HG03378 (cell line): ENCODE results near the gene GFRA1.

Experiments used
- ATAC-seq: cut with Tn5 transposase; IDR thresholded peaks from one replicate; pipeline ENCODE4 v1.9.1; 2021; ENCODE audit warnings: mild to moderate bottlenecking, moderate library complexity; ENCODE audit not compliant: unreplicated experiment

Gene GFRA1

DNA sequence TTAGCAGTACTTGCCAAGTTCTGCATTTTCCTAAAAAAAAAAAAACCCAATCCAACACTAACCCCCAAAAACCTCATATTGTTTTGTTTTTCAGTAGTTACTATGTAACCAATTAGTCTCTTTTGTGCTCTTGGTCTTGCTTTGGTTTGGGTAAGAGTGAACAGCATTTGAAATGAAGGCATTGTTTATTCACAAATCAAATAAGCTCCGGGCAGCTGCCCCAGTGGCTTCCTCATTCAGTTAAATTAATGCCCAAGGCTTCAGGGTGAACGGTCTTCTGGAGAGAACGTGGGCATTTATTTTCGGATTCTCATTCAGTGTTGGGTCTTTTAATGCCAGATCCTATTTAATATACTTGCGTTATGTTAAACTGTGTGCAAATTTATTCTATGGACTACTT, 108.7 kb downstream of the GFRA1 start:
- no peak for ATAC-seq

DNA sequence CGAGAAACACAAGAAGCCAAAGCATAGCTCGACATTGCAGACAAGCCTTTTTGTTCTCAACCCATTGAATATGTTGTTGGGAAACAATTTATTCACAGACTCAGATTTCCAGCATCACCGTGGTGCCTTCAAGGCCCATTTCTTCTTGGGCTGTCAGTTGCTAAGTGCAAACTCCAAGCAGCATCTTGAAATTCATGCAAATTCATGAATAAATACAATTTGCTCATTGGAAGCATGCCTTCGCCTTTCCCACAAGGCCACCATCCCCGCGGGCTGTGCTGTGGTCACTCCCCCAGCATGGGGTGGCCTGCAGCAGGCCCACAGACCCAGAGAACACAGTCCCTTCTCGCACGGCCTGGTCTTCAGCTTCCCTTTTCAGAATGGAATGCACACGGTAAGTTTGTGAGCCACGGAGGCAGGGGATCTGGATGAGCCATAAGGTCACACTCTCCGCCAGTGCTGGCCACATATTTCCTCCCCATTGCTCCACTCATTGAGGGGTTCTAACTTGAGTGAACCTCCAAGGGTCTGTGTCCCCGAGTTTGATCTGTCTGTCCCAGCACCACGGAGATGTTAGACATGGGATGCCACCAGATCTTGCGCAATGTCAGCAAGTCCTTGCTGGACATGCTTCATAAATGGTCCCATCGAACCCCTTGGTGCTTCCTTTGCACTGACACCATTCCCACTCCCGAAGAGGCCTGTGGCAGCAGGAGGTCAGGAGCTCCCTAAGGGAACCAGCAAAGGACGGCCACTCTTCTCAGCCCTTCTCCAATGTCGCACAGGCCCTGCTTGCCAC, 109.5 kb downstream of the GFRA1 start:
- ATAC-seq, result no peak

DNA sequence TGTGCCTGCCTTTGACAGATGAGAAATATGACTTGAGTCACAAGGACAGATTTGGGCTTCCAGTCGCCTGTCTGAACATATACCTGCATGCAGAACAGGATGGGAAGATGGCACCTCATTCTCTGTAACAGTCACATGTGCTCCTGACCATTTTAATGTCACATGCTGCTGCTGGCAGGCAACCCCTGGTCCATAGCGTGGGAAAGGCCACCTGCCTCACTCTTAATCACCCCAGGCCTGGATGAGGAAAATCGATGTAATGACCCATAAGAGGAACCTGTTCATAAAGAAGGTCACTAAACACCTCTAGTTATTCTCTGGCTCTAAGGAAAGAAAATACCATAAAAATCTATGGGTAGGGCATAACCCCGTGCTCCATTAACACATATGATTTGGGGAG, 110.2 kb downstream of the GFRA1 start:
- ATAC-seq, result no peak

DNA sequence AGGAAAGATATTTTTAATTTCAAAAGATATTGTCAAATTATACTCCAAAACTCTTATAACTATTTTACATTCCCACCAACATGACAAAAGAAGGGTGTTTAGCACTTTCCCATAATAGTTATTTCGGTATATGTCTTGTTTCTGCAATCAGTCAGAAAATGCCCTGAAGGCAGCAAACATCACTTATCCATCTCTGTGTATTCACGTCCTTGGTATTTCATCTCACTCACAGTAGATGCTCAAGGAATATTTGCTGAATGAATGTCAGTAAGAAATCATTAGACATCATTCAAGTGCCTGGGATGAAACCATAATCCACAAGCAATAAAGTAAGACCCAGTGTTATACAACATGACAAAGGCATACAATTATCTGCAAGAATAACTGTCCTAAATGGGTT, 112.7 kb downstream of the GFRA1 start:
- ATAC-seq, result no peak

DNA sequence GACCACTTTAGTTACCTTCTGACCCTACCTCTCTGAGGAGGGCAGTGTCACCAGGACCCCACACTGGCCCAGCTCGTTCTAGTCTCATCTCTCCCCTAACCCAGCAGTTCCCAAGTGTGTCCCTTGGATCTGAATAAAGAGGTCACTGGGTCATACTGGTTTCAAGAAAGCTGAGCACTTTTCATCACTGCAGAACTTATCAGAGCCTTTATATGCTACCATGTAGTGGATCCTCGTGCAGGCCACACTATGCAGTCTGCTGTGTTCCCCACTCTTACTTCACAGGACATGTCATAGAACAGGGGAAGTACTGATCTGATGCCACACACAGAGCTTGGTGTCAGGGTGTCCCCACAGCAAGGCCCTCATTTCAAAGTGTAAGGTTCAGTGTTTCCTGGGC, 113.8 kb downstream of the GFRA1 start:
- ATAC-seq, result no peak

DNA sequence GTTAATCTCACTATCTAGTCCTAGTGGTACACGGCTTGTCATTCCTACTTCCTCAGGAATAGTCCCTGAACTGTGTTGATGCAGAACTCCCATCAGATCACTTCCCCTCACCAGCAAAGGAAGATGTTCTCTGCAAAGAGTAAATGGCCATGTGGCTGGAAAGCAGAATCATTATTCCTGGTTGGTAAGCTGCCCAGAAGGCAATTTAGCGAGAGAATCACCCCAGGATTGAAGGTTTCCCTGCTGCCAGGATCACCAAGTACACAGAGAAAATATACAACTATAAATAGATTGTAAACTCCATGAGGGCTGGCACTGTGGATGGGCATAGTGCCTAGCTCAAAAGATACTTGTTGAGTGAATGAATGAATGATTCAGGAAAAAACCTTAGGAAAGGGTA, 115.0 kb downstream of the GFRA1 start:
- ATAC-seq, result no peak

DNA sequence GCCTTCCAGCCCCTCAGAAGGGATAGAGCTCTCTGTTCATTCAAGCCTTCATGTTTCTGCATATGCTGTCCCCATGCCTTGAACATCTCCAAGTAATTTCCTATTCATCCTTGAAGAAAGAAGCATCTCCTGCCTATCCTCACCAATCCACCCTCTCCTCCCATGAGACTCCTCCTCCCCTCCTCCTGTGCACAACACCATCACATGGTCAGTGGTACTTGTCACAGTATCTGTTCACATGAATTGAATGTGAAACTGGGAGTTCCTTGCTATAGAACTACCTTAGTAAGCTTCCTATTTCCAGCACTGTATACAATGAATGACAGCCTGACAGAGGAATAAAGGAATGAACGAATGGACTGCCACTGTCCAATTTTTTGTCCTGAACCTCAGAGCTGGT, 115.5 kb downstream of the GFRA1 start:
- ATAC-seq, result no peak

DNA sequence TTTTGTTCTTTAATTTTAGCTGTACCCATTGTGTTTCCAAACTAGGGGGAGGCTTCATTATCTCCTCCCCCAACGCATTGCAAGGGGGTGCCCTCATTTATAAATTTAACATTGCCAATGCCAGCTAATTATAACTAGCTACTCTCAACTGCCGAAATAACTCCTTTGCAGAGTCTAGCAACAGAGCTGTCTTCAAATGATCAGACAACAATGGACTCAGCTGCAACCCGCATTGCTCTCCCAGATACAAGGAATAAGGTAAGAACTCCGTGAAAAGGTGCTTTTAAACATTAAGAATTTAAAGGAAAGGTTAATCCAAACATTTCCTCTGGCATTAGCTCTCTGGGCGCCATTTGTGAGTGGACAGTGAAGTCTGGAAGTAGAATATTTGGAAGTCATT, 116.2 kb downstream of the GFRA1 start:
- ATAC-seq, result no peak

DNA sequence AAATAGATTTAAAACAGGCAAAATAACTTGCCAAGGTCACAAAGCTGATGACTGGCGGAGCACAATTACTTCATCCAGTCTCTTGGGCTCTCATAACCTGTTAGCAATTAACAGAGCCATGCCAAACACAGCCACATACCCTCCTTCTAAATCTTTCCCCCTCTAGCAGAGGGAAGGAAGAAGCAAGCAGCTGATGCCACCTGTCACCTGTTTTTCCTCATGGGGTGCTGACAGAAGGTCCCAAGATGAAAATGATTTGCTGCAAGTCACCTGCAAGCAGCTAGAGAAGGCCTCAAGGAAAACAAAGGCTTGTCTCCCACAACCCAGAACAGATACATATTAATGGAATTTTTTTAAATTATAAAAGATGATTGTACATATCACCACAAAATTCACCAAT, 117.8 kb downstream of the GFRA1 start:
- no peak for ATAC-seq

DNA sequence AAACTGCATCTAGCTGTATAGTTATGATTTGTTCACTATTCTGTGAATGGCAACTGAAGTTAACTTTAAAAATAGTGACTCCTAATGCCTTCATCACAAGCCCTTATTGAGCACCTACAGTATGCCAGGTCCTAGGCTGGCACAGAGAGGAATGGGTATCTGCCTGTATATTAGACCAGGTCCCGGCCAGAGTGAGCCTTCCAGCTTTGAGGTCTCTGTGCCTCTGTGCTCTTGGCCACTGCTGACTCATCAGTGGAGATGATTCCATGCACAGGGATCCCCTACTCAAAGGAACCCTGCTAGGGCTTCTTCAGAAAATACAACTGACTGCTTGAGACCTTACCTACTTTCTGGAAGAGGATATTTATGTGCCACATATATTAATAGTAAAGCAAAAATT, 118.4 kb downstream of the GFRA1 start:
- ATAC-seq, result no peak

DNA sequence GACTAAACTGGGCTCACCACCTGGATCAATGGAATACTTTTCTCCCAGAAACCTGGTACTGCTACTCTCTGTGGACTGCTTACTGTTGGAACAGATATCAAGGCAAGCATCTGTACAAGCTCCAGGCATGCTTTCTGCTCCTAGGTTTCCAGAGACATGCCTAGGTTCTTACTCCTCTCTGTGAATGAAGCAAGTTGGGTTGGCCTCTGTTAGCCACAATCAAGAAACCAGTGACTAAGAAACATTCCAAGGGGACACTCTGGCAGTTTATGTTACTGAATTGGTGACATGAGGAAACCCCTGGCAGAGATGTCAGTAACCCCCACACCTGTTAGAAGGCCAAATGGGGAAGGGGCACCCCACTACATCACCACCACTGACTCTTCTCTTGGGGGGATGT, 121.9 kb downstream of the GFRA1 start:
- no peak for ATAC-seq

DNA sequence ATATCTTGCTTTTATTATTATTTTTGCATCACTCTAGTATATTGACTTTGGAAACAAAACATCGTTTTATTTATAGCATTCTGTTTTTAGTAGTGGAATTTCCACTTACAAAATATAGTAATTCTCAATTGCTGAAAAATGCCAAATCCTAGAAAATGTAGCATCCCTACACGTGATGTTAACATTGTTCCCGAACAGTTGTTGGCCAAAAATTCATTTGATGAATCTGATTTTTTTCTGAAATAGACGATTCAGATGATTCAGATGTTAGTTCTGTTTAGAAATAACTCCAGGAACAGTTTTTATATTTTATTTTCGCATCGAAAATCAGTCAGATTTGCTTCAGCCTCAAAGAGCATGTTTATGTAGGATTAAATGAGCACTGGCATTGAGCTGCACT, 122.4 kb downstream of the GFRA1 start:
- ATAC-seq, result no peak

DNA sequence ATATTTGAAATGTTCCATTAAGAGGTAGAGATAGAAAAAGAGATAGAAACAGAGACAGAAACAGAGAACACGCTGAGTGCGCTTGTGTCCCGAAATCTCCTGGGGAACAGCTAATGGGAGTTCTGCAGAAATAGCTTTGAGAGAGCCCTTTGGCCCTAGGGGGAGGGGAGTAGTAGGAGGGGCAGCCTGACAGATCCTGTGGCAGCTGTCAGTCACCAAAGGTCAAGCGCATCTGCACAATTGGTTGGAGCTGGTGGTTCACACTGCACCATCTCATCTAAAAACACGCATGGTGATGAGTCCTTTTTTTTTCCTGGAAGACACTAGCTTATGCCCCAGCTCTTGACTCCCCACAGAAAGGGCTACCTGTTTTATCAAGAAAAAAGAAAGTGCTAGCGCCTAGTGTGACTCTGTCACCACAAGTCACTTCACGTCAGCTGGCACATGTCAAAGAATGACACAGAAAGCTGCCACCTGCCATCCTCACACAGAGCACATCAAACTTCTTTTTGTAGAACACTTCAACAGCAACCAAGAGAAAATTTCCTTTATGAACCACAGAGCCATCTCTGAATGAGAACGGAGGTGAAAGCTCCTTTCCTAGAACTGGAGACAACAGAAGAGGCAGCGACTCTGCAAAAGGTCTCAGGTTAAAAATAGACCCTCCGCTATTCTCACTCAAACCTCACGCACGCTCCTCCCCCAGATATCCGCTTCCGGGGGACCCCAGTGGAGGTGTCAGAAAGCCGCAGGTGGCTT, 125.7 kb downstream of the GFRA1 start:
- ATAC-seq, result no peak

DNA sequence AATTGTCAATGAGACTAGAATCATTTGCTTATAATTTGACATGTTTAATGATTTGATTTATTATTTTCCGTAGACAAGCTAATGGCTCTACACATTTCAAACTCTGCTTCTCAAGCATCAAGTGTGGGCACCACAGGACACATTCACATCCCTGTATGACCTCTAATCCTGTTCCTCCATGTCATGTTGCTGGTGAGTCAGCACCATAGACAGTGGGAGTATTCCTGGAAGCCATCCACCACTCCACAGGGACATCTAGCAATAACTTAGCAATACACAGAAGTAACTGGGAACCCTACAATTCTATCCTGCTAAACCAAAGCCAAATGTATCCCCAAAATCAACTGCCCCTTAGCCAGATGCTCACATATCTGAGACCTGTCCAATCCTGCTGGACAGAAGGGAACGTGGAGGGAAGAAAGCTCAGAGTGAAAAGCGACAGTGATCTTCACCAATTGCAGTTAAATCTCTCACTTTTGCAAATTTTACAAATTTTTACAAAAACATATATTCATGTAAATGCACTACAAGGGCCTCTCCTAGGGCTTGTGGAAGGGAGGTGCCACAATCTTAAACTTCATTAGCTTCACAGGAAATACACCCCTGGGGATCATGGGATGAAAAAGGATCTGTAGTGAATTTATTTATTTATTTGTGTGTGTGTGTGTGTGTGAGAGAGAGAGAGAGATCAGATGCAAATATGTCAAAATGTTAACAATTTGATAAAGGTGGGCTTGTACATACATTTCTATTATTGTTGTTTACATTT, 126.5 kb downstream of the GFRA1 start:
- ATAC-seq, result no peak

DNA sequence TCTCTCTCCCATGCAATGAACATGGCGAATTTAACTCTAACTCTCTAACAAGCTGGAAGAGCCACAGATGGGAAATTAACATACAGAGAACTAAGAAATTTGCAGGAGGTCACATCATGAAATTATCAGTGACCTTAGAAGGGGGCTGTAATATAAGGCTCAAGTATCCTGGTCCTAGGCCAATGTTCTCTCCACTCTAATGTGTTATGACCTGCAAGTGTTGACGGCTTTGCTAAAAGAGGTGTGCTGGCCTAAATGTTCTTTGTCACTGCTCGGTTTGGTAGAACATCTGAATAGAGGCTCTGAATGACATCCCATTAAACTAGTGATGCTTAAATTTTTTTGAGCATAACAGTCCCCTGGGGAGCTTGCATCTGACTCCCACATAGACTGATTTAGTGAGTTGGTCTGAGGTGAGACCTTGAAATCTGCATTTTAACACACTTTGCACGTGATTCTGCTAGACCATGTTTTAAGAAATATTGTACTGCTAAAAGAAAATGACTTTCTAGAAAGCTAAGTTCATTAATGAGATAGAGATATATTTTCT, 129.3 kb downstream of the GFRA1 start:
- ATAC-seq, result no peak

DNA sequence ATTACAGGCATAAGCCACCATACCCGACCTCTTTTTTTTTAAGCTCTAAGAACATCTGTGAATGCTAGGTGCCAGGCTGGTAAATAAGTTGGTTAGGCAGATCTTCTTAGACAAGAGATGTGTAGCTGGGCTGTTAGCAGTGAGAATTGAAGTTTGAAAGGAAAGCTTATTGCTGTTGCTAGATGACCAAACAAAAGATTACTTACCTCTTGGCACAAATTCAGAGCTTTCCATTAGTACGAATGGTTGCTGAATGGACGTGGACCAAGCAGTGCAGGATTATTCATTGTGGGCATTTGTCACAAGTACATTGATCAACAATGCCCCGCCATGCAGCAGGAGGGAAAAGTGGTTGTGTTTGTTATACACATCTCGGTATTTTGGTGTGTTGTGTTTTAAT, 131.2 kb downstream of the GFRA1 start:
- no peak for ATAC-seq

DNA sequence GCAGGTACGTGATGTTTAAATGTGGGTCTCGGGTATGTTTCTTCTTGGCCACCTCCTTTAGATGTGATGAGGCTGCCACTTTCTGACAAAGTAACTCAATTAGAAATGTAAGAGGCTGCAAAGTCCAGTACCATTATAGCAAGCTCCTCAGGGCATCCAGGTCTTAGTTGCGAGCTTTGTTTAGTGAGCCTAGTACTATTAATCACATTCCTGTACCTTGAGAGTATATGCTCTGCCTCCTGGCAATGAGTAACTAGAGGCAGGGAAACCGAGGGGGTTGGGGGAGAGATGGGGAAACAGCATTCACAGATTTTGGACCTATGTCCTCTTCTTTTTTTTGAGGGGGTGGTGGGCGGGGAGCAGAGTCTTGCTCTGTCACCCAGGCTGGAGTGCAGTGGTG, 131.8 kb downstream of the GFRA1 start:
- ATAC-seq, result no peak

DNA sequence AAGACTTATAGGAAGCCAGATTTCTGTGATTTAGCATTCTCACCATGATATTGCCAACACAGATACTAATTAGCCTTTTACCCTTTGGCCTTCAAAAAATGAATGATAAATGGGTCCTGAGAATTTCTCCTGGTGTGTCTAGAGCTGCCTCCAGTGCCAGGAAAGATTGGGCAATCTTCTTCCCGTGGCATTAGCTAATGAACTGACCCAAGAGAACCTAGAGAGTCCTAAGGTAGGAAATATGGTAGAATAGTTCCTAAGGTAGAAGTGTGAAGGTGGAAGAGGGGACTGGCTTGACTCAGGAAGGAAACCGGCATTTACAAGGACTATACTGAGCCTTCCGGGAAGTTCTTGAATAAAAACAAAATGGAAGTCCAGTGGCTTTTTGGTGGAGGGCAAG, 133.1 kb downstream of the GFRA1 start:
- ATAC-seq, result no peak

DNA sequence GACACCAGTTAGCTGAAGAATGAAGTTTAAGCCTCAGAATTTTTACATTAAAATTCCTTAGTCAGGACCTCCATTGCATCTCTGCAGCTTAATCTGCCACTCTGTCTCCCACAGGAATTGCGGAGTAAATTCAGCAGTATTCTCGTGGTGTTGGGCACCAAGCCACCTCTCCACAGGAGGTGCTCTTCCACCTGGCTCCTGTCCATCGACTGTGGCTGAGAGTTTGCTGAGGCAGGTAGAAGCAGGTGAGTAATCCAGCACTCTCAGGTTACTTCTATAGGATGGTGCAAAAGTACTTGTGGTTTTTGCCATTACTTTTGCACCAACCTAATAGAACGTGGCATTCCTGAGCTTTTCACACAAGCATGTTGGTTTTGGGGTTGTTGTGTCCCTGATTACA, 134.1 kb downstream of the GFRA1 start:
- no peak for ATAC-seq

DNA sequence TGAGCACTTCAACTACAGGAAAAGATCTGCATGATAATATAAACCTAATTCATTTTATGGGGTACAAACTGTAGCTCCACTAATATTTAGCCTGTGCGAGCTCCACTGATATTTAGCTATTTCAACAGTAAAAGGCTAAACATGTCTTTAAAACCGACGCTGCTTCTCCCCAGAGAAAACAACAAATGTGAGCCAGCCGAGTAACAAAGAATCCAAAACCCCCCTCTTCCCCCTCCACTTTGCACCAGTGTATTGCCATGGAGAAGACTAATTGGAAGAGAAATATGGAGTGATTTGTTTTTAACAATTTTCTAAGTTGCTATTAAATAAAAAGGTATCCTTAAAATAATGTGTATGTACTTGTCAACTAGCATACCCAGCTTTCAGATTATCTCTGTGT, 136.7 kb downstream of the GFRA1 start:
- no peak for ATAC-seq

DNA sequence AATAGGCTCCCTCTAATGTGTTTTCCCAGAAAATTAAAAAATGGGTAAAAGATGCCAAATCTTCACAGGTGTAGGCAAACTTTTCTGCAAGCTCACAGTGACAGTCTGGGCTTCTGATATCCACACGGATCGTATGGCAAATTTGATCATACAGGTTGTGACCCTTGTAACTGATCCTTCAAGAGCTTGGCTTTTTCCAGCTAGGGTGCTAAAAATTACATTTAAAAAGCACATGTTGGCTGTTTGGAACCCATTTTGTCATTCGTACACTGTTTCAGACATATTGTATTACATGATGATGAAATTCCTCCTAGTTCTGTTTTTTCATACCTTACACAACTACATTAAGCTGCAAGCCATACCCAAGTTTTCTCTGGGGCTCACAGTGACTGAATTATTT, 138.7 kb downstream of the GFRA1 start:
- ATAC-seq, result no peak

DNA sequence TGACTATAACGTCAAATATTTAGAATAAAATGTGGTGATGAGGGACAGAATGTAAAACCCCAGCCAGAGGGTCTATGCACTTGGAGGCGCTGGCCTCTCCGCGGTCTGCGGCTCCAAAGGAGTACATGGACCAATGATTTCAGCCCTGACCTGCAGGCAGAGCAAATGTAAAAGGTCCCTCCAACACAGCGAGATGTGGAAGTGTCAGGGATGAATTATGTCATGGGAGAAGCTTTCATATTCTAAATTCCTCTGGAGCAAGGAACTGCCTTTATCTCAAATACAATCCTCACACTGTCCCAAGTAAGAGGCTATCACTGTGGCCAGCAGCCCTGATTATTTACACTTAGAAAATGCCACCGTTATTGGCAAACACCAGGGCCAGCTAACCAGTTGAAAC, 139.4 kb downstream of the GFRA1 start:
- ATAC-seq, result no peak
